Choroid plexus epithelial cell (primary cell): ENCODE measurements around the gene RAB24.
"Not testable (repeated sequence)": the region's sequence is repeated elsewhere in the genome, so short reads cannot be mapped to it uniquely, and the experiment has no call there.

Experiments
- DNase-seq: peaks from one replicate; pipeline ENCODE4 v3.0.0-alpha.2; 2010; ENCODE audit warnings: low read depth
- H3K4me3 ChIP-seq: 2 replicates; pipeline ENCODE4 v1.5.1; 2011; ENCODE audit warnings: low read depth, mild to moderate bottlenecking, control low read depth, low read length, moderate library complexity
- TF ChIP-seq, protein P1 (sequence below): conservative IDR thresholded peaks from 2 replicates; pipeline ENCODE4 v1.5.1; 2011; ENCODE audit warnings: low read depth, mild to moderate bottlenecking, control low read depth, inconsistent platforms, low read length, moderate library complexity

RAB24 gene

DNA sequence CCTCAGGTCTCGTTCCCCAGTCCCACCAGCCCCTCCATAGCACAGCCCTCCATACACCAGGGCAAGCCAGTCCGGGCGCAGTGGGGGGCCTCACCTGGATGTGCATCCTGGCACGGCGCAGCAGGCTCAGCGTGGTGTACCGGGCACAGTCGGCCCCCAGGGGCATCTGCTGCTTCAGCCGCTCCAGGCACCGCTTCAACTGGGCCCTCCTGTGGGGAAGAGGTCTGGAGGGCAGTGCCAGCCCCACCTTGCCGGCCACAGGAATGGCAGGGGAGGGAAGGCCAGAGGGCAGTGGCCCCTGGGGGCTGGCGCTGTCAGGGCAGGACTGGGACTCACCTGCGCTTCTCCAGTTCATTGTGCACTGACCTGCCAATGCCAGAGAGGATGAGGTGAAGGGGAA is 6.8 kb upstream of the RAB24 start:
- H3K4me3 ChIP-seq, result no peak overlapping the region
- TF ChIP-seq, protein P1, sequence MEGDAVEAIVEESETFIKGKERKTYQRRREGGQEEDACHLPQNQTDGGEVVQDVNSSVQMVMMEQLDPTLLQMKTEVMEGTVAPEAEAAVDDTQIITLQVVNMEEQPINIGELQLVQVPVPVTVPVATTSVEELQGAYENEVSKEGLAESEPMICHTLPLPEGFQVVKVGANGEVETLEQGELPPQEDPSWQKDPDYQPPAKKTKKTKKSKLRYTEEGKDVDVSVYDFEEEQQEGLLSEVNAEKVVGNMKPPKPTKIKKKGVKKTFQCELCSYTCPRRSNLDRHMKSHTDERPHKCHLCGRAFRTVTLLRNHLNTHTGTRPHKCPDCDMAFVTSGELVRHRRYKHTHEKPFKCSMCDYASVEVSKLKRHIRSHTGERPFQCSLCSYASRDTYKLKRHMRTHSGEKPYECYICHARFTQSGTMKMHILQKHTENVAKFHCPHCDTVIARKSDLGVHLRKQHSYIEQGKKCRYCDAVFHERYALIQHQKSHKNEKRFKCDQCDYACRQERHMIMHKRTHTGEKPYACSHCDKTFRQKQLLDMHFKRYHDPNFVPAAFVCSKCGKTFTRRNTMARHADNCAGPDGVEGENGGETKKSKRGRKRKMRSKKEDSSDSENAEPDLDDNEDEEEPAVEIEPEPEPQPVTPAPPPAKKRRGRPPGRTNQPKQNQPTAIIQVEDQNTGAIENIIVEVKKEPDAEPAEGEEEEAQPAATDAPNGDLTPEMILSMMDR, result no peak
- no peak for DNase-seq

DNA sequence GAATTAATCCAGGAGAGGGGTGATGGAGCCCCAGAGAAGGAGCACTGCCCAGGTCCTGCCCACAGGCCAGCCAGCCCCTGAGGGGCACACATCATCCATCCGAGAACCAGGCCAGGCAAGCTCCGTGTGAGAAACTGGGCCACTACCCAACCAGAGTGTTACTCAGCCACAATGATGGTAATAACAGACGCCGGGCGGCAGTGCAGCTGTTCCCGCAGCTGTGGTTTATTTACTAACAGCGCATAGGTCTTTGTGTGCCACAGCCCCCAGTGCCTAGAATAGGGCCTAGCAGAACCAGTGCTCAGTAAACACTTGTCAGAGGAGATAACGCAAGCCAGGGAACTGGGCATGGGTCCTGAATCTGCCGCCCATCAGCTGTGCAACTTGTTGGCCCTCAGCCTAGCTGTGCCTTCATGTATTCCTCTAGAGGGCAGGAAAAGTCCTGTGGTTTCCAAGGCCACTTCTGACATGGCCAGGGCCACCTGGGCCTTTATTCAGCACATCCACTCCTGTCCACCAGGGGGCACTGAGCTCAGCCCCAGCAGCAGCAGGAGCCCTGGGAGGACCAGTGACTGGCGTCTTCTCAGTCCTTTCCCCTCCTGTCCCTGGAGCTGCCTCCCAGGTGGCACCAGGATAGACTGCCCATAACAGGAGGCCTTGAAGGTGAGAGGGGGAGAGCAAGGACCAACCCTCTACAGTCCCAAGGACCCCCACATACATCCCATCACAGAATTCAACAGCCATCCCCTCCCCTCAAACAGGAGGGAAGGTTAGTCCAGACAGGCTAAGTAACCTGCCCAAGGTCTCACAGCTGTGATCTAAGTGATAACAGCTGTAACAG is 6.1 kb upstream of the RAB24 start:
- TF ChIP-seq, protein P1, result peak; percentile 92
- peak; percentile 81 for DNase-seq
- H3K4me3 ChIP-seq, result no peak overlapping the region

DNA sequence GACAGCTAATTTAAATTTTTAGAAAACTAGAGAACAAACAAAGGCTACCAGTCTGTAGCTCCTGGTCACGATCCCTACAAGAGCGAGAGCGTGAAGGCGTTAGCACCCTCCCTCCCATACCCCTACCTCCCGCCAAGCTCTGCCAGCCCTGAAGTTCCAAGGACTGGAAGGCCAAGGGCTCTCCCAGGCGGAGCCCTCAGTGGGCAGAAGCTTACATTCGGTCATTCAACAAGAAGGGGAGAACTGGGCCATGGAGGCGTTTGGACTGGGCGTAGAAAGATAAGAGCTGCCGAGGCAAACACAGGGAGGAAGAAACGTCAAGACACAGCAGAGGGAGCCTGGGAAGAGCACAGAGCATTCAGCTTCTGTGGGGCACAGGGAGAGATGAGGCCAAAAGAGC is 5.2 kb upstream of the RAB24 start:
- no peak for DNase-seq
- no peak overlapping the region for H3K4me3 ChIP-seq
- TF ChIP-seq, protein P1, result no peak

DNA sequence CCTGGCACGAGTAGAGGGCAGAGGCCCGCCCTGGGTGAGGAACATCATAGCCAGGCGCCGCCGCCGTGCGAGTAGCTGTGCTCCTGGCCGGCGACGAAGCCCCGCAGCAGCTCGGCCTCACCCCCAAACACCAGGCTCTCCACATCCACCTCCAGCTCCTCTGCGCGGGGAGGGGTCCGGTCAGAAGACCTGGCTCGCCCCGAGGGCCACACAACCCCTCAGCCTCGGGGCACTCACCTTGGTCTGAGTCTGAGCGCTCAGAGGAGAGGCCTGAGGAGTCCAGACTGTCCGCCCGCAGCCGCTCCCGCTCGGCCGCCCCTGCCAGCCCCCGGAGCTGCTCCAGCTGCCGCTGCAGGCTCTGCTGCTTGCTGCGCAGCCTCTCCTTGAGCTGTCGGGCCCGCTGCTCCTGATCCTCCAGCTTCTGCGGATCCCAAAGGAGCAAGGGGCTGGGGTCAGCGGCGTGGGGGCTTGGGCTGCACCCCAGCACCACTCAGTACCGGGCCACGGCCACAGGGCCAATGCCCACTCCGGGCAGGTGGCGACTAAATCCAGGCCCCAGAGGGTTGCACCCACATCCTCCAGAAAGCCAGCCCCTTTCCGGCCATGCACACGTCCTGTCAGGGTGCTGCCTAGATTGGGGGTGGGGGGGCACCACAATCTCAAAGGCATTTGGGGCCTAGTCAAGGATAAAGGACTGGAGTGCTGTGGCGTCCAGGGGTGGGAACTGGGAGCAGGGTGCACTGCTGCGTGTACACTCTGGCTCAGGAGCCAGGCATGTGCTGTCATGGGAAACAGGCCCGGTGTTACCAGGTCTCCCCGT is 4.2 kb upstream of the RAB24 start:
- H3K4me3 ChIP-seq, result no peak overlapping the region
- DNase-seq, result no peak
- TF ChIP-seq, protein P1, result no peak

DNA sequence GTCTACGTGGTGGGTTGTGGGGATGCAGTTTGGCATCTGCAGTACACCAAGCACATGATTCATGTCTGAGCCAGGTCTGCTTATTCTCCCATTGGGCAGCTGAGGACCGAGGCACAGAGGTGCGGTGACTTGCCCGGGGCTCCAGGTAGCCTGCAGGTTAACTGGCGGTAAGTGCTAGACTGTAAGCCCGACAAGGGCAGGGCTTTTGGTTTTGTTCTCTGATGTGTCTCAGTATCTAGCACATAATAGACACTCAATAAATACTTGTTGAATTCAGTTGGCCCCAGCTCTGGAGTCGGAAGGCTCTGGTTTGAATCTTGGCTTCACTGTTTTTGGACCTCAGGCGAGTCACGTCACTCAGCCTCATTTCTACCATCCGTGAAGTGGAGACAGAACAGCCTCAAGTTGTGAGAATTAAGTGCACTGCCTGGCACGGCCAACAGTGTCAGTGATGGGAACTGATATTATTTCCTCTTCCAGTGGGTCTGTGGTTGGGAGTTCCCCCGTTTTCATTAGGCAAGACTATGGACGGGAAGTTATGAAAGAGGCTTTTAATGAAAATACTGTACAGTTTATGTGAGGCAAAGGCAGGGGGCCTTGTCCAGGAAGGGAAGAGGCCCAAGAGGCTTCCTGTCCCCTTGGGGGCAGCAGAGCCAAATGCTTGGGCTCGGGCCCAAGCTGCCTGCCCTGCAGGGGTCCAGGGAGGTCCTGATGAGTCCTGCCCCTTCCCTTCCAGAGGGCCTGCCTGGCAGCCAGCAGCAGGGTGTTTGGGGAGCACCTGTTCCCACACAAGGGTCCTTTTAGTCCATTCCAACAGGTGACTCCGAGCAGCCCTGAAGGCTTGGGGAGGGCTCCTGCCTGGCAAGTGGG is 3.4 kb upstream of the RAB24 start:
- H3K4me3 ChIP-seq, result no peak overlapping the region
- peak; percentile 95 for DNase-seq
- TF ChIP-seq, protein P1, result peak; percentile 35

DNA sequence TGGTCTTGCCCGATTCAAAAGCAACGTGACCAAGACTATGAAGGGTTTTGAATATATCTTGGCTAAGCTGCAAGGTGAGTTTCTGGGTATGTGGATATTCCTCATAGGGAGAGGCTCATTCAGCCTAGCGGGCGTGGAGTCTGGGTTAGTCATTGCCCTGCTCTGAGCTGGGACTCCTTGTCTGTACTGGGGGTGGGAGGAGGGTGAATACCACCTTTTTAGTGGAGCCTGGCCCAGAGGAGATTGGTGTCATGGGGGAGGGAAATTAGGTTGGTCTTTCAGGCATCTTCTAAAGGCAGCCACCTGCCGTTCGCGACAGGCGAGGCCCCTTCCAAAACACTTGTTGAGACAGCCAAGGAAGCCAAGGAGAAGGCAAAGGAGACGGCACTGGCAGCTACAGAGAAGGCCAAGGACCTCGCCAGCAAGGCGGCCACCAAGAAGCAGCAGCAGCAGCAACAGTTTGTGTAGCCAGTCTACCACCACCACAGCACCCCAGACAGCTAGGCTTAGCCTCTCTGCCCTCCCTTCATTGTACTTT is 2.7 kb upstream of the RAB24 start:
- not testable (repeated sequence) for H3K4me3 ChIP-seq, DNase-seq
